GM19193 (cell line): Measurements from ENCODE around the gene KBTBD12.

ENCODE experiments used
- POLR2A ChIP-seq: IDR thresholded peaks from 4 replicates; pipeline ENCODE4 v1.6.1; 2011; ENCODE audit not compliant: insufficient read depth, insufficient read length; ENCODE audit errors: extremely low read depth

The KBTBD12 gene

GRCh38 chr3:128006061-128007032, 91.3 kb downstream of the KBTBD12 start:
- no peak for TF ChIP-seq POLR2A

DNA sequence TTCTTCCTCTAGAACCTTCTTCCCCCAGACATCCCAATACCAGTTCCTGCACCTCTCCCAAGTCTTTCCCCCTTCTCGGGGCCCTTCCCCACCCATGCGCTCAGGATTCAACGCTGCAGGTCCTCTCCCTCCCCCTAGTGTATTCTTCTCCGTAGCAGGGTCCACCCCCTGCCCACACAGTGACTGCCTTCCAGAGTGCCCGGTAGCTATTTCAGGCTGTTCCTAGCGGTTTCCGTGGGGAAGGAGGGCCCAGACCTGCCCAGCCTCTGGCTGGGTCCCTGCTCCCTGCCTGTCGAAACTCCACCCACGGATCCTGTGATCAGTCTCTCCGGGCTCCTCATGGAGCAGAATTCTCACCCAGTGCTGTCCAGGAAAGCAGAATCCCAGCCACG, 92.0 kb downstream of the KBTBD12 start:
- TF ChIP-seq POLR2A: no peak

DNA sequence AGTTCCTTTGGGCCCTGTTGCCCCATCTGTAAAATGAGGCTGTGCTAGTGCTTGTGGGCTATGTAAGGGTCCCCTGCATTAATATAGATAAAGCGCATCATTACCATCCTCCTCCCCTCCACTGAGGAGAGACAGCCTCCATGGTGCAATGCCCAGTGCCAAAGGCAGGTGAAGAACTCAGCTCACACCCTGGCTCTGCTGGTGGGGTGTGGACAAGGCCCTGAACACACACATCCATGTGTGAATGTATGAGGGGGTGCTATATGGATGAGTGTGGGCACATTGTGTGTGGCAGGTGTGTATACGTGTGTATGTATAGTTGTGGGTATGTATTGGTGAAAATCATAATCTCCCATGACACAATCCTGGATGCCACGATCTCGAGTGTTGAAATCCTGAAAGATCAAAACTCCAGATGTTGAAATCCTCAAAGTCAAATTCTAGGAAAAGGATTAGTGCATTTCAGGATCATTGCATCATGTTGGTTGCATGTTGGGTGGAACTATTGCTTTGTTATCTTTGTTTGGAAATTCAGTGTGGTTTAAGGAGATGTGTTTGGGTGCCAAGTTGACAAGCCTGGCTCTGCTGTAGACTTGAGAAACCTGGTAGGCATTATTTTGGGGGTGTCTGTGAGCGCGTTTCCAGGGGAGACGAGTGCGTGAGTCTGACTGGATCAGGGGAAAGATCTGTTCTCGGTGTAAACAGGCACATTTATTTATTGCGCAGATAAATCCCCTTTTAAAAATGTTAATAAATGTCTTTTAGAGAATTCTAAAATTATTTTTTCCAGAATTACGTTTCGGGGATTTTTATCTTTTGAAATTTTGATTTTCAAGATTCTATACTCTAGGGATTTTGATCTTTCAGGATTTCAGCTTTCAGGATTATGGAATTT, 95.2 kb downstream of the KBTBD12 start:
- TF ChIP-seq POLR2A: no peak

DNA sequence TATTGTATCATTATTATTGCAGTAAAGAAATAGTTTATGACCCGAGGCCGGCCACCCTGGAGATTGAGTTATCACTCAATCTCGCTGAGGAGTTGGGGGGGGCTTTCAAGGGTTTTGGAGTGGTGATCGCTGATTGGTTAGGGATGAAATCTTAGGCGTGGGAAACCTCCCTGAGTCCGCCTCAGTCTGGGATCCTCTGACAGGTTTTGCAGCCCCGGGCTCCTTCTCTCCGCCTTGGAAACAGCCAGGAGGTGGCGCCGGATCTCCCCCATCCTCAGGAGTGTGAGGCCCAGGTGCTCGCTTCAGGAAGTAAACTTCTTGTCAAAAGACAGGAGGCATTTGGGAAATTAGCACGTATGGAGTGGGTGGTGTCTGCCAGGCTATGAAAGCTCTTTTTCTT, 96.1 kb downstream of the KBTBD12 start:
- no peak for TF ChIP-seq POLR2A

GRCh38 chr3:128012050-128012449, 97.0 kb downstream of the KBTBD12 start:
- no peak for TF ChIP-seq POLR2A

DNA sequence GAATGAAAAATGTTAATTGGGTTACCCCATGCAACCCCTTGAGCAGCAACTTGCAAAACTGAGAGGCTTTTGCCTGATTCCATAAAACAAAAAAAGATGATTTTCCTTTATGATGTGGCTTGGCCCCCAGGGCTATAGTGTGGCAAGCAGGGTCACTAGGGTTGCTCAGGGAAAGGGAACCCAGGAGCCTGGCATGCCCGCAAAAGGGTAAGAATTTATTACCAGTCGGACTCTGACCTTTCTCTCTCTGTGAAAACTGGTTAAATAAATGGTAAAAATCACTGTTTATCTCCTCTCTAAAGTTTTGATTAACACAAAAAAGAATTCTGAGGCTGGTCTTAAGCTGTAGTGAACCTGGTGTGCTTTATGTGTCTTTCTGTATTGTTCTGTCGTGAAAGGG, 99.5 kb downstream of the KBTBD12 start:
- no peak for TF ChIP-seq POLR2A

- no peak for TF ChIP-seq POLR2A
These were observed 101.5 kb downstream of the KBTBD12 start for GRCh38 chr3:128016502-128016901.

DNA sequence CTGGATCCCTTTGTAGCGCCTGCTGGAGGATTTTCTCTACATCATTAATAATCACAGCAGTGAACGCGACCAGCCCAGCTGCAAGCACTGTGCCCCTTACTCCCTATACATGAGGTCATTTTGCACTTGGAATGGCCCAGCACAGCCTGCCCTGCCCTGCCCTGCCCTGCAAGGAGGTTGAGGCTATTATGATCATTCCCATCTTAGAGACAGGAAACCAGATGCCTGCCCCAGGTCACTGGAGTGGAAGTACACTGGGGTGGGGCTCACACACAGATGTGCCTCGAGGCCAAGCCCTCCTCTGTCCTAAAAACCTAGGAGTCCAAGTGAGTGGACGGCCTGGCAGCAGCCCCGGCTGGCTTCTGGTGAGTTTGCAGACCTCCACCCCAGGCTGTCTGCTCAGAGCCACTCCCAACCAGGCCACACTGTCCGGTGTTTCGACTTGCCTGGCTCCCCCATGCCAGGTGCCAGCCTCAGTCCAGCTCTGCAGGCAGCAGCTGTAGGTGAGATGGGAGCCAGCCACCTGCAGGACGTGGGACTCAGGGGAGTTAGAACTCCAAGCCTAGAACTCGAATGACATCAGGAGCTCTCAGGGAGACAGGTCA, 106.8 kb downstream of the KBTBD12 start:
- TF ChIP-seq POLR2A: no peak

DNA sequence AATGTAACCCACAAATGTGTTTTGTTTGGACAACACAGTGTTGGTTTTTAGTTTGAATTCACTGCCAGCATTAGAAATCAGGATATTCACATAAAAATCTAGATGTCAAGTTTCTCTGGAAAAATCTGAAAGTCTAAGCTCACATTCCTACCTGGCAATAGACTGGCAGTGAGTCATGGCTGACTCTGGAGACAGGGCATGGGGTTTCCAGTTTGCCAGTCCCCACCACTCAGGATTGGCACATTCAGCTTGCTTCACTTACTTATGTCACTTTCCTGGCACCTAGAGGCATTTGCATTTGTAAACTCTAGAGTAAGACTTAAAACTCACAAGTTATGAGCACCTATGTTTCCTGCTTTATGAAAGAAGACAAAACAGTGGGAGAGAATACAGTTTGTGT, 118.1 kb downstream of the KBTBD12 start:
- no peak for TF ChIP-seq POLR2A

GRCh38 chr3:128036119-128036518, 121.1 kb downstream of the KBTBD12 start:
- no peak for TF ChIP-seq POLR2A
